ENCODE data around the gene CRYBB2. TPM values are rescaled to one million over a fixed set of nuclear protein-coding genes. Genes with fewer than 3 reads are reported as not detected.

The CRYBB2 gene
- total RNA-seq, 1 experiment from 2014 or later = not detected

GRCh38 chr22:25172153-25172552, 47.3 kb upstream of the CRYBB2 start:
- peak; percentile 8 for DNase-seq (ENCODE audit: low read depth, low spot score)
- H3K27ac ChIP-seq (ENCODE audit: low read depth, low read length) = no peak overlapping the region
- ChIA-PET CTCF (interaction anchor here (1.0 to 2.6 kb wide), 4 partner anchors 61 to 122 kb away, joined by 3 to 14 read pairs (median 6); no protein-coding TSS in a partner anchor), RAD21 (ENCODE audit: low non-redundant PET in 1 of 2, low total read pairs in 2 of 2, uncharacterized antibody in 2 of 2, unreplicated experiment in 2 of 2) (no interaction called here), POLR2A (no interaction called here)
- H3K36me3 ChIP-seq (ENCODE audit: control insufficient read depth in 1 of 2, insufficient read depth in 2 of 2, low read length in 2 of 2) = peaks cover 0 to 10% of the 10 kb centered on the region in 2 experiments; a peak in 3 of 4 replicates
- no peak overlapping the region for H3K4me2 ChIP-seq (ENCODE audit: low read length)
- H3K4me3 ChIP-seq (replicated peaks in 1 of 2; ENCODE audit: low read depth in 1 of 2, low read length in 2 of 2) = no peak overlapping the region
- ATAC-seq = peak; percentile 74
- no peaks in the 10 kb centered on the region for H3K9me3 ChIP-seq (ENCODE audit: control insufficient read depth in 1 of 2, insufficient read depth in 1 of 2, low read depth in 1 of 2, low read length in 2 of 2)
- H3K79me2 ChIP-seq (ENCODE audit: insufficient read depth, low read length) = 0 out of 2 replicates have a peak, but pooled peaks cover 3% of the 10 kb centered on the region
- no peaks in the 10 kb centered on the region for H4K20me1 ChIP-seq (ENCODE audit: insufficient read depth)
- TF ChIP-seq TCF7L2 (IDR thresholded peaks at IDR 0.05; ENCODE audit: borderline replicate concordance, extremely low read depth, insufficient read depth, insufficient read length) = no peak
- peak; percentile 73 for TF ChIP-seq RAD21 (IDR thresholded peaks at IDR 0.05; ENCODE audit: low read depth)
- TF ChIP-seq ZNF274 (IDR thresholded peaks at IDR 0.05; ENCODE audit: low read depth, low read length) = no peak
- TF ChIP-seq, protein P1, sequence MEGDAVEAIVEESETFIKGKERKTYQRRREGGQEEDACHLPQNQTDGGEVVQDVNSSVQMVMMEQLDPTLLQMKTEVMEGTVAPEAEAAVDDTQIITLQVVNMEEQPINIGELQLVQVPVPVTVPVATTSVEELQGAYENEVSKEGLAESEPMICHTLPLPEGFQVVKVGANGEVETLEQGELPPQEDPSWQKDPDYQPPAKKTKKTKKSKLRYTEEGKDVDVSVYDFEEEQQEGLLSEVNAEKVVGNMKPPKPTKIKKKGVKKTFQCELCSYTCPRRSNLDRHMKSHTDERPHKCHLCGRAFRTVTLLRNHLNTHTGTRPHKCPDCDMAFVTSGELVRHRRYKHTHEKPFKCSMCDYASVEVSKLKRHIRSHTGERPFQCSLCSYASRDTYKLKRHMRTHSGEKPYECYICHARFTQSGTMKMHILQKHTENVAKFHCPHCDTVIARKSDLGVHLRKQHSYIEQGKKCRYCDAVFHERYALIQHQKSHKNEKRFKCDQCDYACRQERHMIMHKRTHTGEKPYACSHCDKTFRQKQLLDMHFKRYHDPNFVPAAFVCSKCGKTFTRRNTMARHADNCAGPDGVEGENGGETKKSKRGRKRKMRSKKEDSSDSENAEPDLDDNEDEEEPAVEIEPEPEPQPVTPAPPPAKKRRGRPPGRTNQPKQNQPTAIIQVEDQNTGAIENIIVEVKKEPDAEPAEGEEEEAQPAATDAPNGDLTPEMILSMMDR (IDR thresholded peaks at IDR 0.05 in 2 of 3, conservative IDR thresholded peaks at IDR 0.05 in 1 of 3; ENCODE audit: borderline replicate concordance in 1 of 3, insufficient read depth in 1 of 3, low read depth in 2 of 3, low read length in 2 of 3) = peak; percentile 59 to 62 (median 59); a peak in 5 of 6 replicates
- no peak for TF ChIP-seq CEBPB (IDR thresholded peaks at IDR 0.05; ENCODE audit: low read depth)
- TF ChIP-seq, protein P2, sequence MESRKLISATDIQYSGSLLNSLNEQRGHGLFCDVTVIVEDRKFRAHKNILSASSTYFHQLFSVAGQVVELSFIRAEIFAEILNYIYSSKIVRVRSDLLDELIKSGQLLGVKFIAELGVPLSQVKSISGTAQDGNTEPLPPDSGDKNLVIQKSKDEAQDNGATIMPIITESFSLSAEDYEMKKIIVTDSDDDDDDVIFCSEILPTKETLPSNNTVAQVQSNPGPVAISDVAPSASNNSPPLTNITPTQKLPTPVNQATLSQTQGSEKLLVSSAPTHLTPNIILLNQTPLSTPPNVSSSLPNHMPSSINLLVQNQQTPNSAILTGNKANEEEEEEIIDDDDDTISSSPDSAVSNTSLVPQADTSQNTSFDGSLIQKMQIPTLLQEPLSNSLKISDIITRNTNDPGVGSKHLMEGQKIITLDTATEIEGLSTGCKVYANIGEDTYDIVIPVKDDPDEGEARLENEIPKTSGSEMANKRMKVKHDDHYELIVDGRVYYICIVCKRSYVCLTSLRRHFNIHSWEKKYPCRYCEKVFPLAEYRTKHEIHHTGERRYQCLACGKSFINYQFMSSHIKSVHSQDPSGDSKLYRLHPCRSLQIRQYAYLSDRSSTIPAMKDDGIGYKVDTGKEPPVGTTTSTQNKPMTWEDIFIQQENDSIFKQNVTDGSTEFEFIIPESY (IDR thresholded peaks at IDR 0.05; ENCODE audit: extremely low read depth, insufficient replicate concordance, low read length) = no peak
- no peak overlapping the region for H2AFZ ChIP-seq (ENCODE audit: low read depth, low read length, poor library complexity, severe bottlenecking)
- intact Hi-C loops (cut with micrococcal nuclease) = loop anchor here (1.0 kb wide), 2 partner anchors 61 to 91 kb away; no protein-coding TSS in a partner anchor
- BruUV-seq (replicated peaks) = no TSS peak
- no peaks in the 10 kb centered on the region for H3K27me3 ChIP-seq (ENCODE audit: insufficient read depth, low read length)
- peaks cover 26 to 27% of the 10 kb centered on the region in 2 experiments for H3K4me1 ChIP-seq (ENCODE audit: control insufficient read depth in 1 of 2, insufficient read depth in 2 of 2, low read length in 2 of 2)
- H3K9ac ChIP-seq (ENCODE audit: low read length) = no peak overlapping the region
- no peaks in the 10 kb centered on the region for H3K9me2 ChIP-seq (ENCODE audit: insufficient read depth)
